Measurements from ENCODE around the gene NCR1. TPM values are rescaled to one million over a fixed set of nuclear protein-coding genes. Genes with fewer than 3 reads are reported as not detected.

The NCR1 gene
- total and polyA plus RNA-seq, 2 of the 8 experiments (the other 6 are each of a cell fraction or from before 2014, with no cell fraction given) = 1.5 to 5.1 TPM

DNA sequence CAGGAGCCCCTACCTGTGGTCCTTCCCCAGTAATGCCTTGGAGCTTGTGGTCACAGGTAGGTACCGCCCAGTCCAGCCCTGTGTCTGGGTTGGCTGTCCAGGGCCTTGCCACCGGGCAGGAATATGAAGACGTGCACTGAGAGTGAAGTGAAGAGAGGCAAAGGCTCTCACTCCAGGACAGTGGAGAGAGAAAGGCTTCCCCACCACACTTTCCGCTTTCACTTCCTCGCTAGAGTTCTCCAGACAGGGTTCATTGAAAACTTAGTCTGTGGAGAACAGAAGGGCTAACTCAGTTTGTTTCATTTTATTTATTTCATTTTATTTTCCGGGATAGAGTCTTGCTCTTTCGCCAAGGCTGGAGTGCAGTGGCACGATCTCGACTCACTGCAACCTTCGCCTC, 17.7 kb upstream of the NCR1 start (continued):
- TF ChIP-seq, protein P1, sequence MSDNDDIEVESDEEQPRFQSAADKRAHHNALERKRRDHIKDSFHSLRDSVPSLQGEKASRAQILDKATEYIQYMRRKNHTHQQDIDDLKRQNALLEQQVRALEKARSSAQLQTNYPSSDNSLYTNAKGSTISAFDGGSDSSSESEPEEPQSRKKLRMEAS (IDR thresholded peaks at IDR 0.05) = no peak
- TF ChIP-seq SIN3A (conservative IDR thresholded peaks at IDR 0.05 in 1 of 2, IDR thresholded peaks at IDR 0.05 in 1 of 2; ENCODE audit: low read depth in 1 of 2, low read length in 2 of 2) (no peak), BACH1 (IDR thresholded peaks at IDR 0.05; ENCODE audit: low read length) (no peak), ASH2L (IDR thresholded peaks at IDR 0.05; ENCODE audit: low read length) (no peak), CBX5 (IDR thresholded peaks at IDR 0.05; ENCODE audit: low read depth, low read length) (no peak), CHD2 (IDR thresholded peaks at IDR 0.05; ENCODE audit: low read length) (no peak), TBP (IDR thresholded peaks at IDR 0.05; ENCODE audit: low read depth, low read length) (no peak)

Data from H1 (cell line).